KMS-11 (cell line): Measurements from ENCODE around the gene RCCD1.

ENCODE experiments used
- H2AFZ ChIP-seq: fragments of 200-600 bp; sonication (generic); 2 replicates; pipeline ENCODE4 v1.6.1; 2016; ENCODE audit warnings: antibody characterized with exemption, mixed run types, low read depth
- H3K27ac ChIP-seq: fragments of 200-600 bp; sonication (generic); 2 replicates; pipeline ENCODE4 v1.6.1; 2016; ENCODE audit warnings: mild to moderate bottlenecking, mixed run types
- H3K27me3 ChIP-seq: fragments of 200-600 bp; sonication (generic); 2 replicates; pipeline ENCODE4 v1.6.1; 2017; ENCODE audit warnings: mild to moderate bottlenecking, low read depth, mixed run types, moderate library complexity; ENCODE audit not compliant: insufficient read depth
- H3K36me3 ChIP-seq: fragments of 200-600 bp; sonication (generic); 2 replicates; pipeline ENCODE4 v1.6.1; 2017; ENCODE audit warnings: mild to moderate bottlenecking, mixed run types; ENCODE audit not compliant: insufficient read depth
- H3K4me1 ChIP-seq: fragments of 200-600 bp; sonication (generic); 2 replicates; pipeline ENCODE4 v1.6.1; 2016; ENCODE audit warnings: mild to moderate bottlenecking, low read depth, mixed run types; ENCODE audit not compliant: poor library complexity, severe bottlenecking
- H3K4me2 ChIP-seq: fragments of 200-600 bp; sonication (generic); 2 replicates; pipeline ENCODE4 v1.7.0; 2016; ENCODE audit warnings: mild to moderate bottlenecking, mixed run types
- H3K4me3 ChIP-seq: fragments of 200-600 bp; sonication (generic); IDR thresholded peaks from 2 replicates; pipeline ENCODE4 v1.6.1; 2017; ENCODE audit warnings: low read depth, low read length, mixed read lengths; ENCODE audit not compliant: insufficient read depth
- H3K79me2 ChIP-seq: fragments of 200-600 bp; sonication (generic); 2 replicates; pipeline ENCODE4 v1.6.1; 2016; ENCODE audit warnings: low read depth, mixed run types; ENCODE audit not compliant: insufficient read depth
- H3K9ac ChIP-seq: fragments of 200-600 bp; sonication (generic); 2 replicates; pipeline ENCODE4 v1.6.1; 2016; ENCODE audit warnings: mild to moderate bottlenecking, mixed run types
- H4K20me1 ChIP-seq: fragments of 200-600 bp; sonication (generic); 2 replicates; pipeline ENCODE4 v1.6.1; 2016; ENCODE audit warnings: mild to moderate bottlenecking, mixed run types; ENCODE audit not compliant: insufficient read depth
- CTCF ChIP-seq: fragments of 200-600 bp; sonication (generic); conservative IDR thresholded peaks from 2 replicates; pipeline ENCODE4 v1.6.1; 2017; ENCODE audit warnings: low read depth, mild to moderate bottlenecking, antibody characterized with exemption, low read length, moderate library complexity, mixed read lengths

The RCCD1 gene

GRCh38 chr15:90960298-90961091, 5.8 kb downstream of the RCCD1 start:
- no peaks in the 10 kb centered on the region; the same call in 1 of the 2 replicates for H3K36me3 ChIP-seq
- no peaks in the 10 kb centered on the region for H4K20me1 ChIP-seq

GRCh38 chr15:90962021-90962420, 7.3 kb downstream of the RCCD1 start:
- Histone ChIP-seq H4K20me1 (no peaks in the 10 kb centered on the region), H3K36me3 (no peaks in the 10 kb centered on the region; the same call in 1 of the 2 replicates), H3K9ac (no peak overlapping the region), H3K79me2 (peaks cover 4% of the 10 kb centered on the region; the same call in 1 of the 2 replicates), H3K27ac (no peak overlapping the region), H2AFZ (no peak overlapping the region), H3K4me2 (no peak overlapping the region), H3K4me1 (no peaks in the 10 kb centered on the region), H3K4me3 (no peak overlapping the region), H3K27me3 (no peaks in the 10 kb centered on the region)
- TF ChIP-seq CTCF, result no peak

More at GRCh38 chr15:90960298-90961091, 5.8 kb downstream of the RCCD1 start:
- Histone ChIP-seq H3K4me1 (no peaks in the 10 kb centered on the region), H2AFZ (no peak overlapping the region), H3K9ac (no peak overlapping the region), H3K79me2 (peaks cover 15% of the 10 kb centered on the region; the same call in 1 of the 2 replicates), H3K27me3 (no peaks in the 10 kb centered on the region), H3K27ac (no peak overlapping the region), H3K4me3 (no peak overlapping the region), H3K4me2 (no peak overlapping the region)
- no peak for TF ChIP-seq CTCF

GRCh38 chr15:90966262-90966661, 11.6 kb downstream of the RCCD1 start:
- Histone ChIP-seq H3K79me2 (no peaks in the 10 kb centered on the region; the same call in 1 of the 2 replicates), H3K4me2 (no peak overlapping the region), H3K27me3 (no peaks in the 10 kb centered on the region), H3K4me1 (no peaks in the 10 kb centered on the region), H4K20me1 (no peaks in the 10 kb centered on the region), H3K9ac (no peak overlapping the region), H3K4me3 (no peak overlapping the region), H3K36me3 (no peaks in the 10 kb centered on the region; the same call in 1 of the 2 replicates), H3K27ac (no peak overlapping the region; the same call in 1 of the 2 replicates), H2AFZ (no peak overlapping the region)
- TF ChIP-seq CTCF, result no peak

GRCh38 chr15:90967206-90967605, 12.5 kb downstream of the RCCD1 start:
- TF ChIP-seq CTCF, result no peak
- Histone ChIP-seq H3K79me2 (no peaks in the 10 kb centered on the region; the same call in 1 of the 2 replicates), H3K36me3 (no peaks in the 10 kb centered on the region; the same call in 1 of the 2 replicates), H3K4me2 (no peak overlapping the region), H3K27me3 (no peaks in the 10 kb centered on the region), H4K20me1 (no peaks in the 10 kb centered on the region), H2AFZ (no peak overlapping the region), H3K4me3 (no peak overlapping the region), H3K4me1 (no peaks in the 10 kb centered on the region), H3K9ac (no peak overlapping the region), H3K27ac (no peak overlapping the region)
